Fibroblast of upper back skin (primary cell): ENCODE measurements around the gene VWA8.
A peak's percentile ranks its signal among the peaks of the same experiment; 100 is the strongest.

Source experiments
- DNase-seq: peaks from one replicate; pipeline ENCODE4 v3.0.0-alpha.2; 2013

VWA8 gene

GRCh38 chr13:41960637-41961465 lies at the start of gene VWA8:
VWA8 (minus strand) TSS chr13:41961109; CDS start chr13:41961015, 94 bp downstream.
- peak; percentile 75 for DNase-seq

GRCh38 chr13:42009057-42009456 lies 48.1 kb upstream of the VWA8 start:
- no peak for DNase-seq

- peak; percentile 59 for DNase-seq
Observed at GRCh38 chr13:42007844-42008243, 46.9 kb upstream of the VWA8 start.

GRCh38 chr13:42002066-42002465 lies 41.2 kb upstream of the VWA8 start:
- no peak for DNase-seq

GRCh38 chr13:42001580-42001979 lies 40.7 kb upstream of the VWA8 start:
- peak; percentile 81 for DNase-seq

GRCh38 chr13:42000846-42001245 lies 39.9 kb upstream of the VWA8 start:
- DNase-seq, result peak; percentile 55

GRCh38 chr13:41997396-41997795 lies 36.5 kb upstream of the VWA8 start:
- no peak for DNase-seq

- DNase-seq, result peak; percentile 53
Observed at GRCh38 chr13:41995946-41996345, 35.0 kb upstream of the VWA8 start.

GRCh38 chr13:41995336-41995735 lies 34.4 kb upstream of the VWA8 start:
- DNase-seq, result no peak

- no peak for DNase-seq
Observed at GRCh38 chr13:41994696-41995095, 33.8 kb upstream of the VWA8 start.

- DNase-seq, result no peak
Observed at GRCh38 chr13:41991936-41992335, 31.0 kb upstream of the VWA8 start.

GRCh38 chr13:41988244-41988643 lies 27.3 kb upstream of the VWA8 start:
- no peak for DNase-seq

- DNase-seq, result peak; percentile 65
Observed at GRCh38 chr13:41985788-41986508, 25.0 kb upstream of the VWA8 start.

- no peak for DNase-seq
Observed at GRCh38 chr13:41981951-41982715, 21.2 kb upstream of the VWA8 start.

GRCh38 chr13:41978007-41978406 lies 17.1 kb upstream of the VWA8 start:
- DNase-seq, result no peak

GRCh38 chr13:41976476-41976875 lies 15.6 kb upstream of the VWA8 start:
- no peak for DNase-seq

- DNase-seq, result no peak
Observed at GRCh38 chr13:41974262-41974900, 13.5 kb upstream of the VWA8 start.

GRCh38 chr13:41973247-41973741 lies 12.4 kb upstream of the VWA8 start:
- DNase-seq, result no peak

GRCh38 chr13:41971848-41972247 lies 10.9 kb upstream of the VWA8 start:
- no peak for DNase-seq

- no peak for DNase-seq
Observed at GRCh38 chr13:41970918-41971317, 10.0 kb upstream of the VWA8 start.

GRCh38 chr13:41970022-41970421 lies 9.1 kb upstream of the VWA8 start:
- DNase-seq, result no peak

GRCh38 chr13:41969072-41969471 lies 8.2 kb upstream of the VWA8 start:
- no peak for DNase-seq

GRCh38 chr13:41966671-41967070 lies 5.8 kb upstream of the VWA8 start:
- DNase-seq, result no peak
